ENCODE data around the gene FITM1.

DNA sequence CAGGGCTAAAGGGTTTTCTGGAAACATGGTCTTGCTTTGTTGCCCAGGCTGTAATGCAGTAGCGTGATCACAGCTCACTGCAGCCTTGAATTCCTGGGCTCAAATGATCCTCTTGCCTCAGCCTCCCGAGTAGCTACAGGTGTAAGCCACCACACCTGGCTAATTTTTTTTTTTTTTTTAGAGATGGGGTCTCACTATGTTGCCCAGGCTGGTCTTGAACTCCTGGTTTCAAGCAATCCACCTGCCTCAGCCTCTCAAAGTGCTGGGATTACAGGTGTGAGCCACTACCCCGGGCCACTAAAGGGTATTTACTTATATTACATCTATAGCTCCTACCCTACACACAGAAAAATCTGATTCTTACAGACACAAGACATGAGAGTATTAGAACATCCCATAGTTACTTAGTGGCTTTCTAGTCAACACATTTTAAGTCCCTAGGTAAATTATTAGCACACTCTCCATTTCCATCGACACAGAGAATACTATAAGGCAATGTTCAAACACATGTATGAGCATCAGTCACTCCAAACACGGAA is 22.1 kb upstream of the FITM1 start:
- TF ChIP-seq, protein P1, sequence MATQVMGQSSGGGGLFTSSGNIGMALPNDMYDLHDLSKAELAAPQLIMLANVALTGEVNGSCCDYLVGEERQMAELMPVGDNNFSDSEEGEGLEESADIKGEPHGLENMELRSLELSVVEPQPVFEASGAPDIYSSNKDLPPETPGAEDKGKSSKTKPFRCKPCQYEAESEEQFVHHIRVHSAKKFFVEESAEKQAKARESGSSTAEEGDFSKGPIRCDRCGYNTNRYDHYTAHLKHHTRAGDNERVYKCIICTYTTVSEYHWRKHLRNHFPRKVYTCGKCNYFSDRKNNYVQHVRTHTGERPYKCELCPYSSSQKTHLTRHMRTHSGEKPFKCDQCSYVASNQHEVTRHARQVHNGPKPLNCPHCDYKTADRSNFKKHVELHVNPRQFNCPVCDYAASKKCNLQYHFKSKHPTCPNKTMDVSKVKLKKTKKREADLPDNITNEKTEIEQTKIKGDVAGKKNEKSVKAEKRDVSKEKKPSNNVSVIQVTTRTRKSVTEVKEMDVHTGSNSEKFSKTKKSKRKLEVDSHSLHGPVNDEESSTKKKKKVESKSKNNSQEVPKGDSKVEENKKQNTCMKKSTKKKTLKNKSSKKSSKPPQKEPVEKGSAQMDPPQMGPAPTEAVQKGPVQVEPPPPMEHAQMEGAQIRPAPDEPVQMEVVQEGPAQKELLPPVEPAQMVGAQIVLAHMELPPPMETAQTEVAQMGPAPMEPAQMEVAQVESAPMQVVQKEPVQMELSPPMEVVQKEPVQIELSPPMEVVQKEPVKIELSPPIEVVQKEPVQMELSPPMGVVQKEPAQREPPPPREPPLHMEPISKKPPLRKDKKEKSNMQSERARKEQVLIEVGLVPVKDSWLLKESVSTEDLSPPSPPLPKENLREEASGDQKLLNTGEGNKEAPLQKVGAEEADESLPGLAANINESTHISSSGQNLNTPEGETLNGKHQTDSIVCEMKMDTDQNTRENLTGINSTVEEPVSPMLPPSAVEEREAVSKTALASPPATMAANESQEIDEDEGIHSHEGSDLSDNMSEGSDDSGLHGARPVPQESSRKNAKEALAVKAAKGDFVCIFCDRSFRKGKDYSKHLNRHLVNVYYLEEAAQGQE (IDR thresholded peaks at IDR 0.05; ENCODE audit: unreplicated experiment) = no peak
- TF ChIP-seq EZH2 (IDR thresholded peaks at IDR 0.05; ENCODE audit: low read depth, unreplicated experiment) = no peak
- TF ChIP-seq, protein P2, sequence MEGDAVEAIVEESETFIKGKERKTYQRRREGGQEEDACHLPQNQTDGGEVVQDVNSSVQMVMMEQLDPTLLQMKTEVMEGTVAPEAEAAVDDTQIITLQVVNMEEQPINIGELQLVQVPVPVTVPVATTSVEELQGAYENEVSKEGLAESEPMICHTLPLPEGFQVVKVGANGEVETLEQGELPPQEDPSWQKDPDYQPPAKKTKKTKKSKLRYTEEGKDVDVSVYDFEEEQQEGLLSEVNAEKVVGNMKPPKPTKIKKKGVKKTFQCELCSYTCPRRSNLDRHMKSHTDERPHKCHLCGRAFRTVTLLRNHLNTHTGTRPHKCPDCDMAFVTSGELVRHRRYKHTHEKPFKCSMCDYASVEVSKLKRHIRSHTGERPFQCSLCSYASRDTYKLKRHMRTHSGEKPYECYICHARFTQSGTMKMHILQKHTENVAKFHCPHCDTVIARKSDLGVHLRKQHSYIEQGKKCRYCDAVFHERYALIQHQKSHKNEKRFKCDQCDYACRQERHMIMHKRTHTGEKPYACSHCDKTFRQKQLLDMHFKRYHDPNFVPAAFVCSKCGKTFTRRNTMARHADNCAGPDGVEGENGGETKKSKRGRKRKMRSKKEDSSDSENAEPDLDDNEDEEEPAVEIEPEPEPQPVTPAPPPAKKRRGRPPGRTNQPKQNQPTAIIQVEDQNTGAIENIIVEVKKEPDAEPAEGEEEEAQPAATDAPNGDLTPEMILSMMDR (conservative IDR thresholded peaks at IDR 0.05; ENCODE audit: low read depth in 2 of 2) = no peak
